GM18519 (cell line): ENCODE measurements around the gene MIPOL1.
"Not testable (repeated sequence)": the region's sequence is repeated elsewhere in the genome, so short reads cannot be mapped to it uniquely, and the experiment has no call there.

Experiments
- ATAC-seq: cut with Tn5 transposase; IDR thresholded peaks from one replicate; pipeline ENCODE4 v1.9.1; 2021; ENCODE audit warnings: mild to moderate bottlenecking, moderate library complexity; ENCODE audit not compliant: unreplicated experiment, low FRiP score

MIPOL1 gene

DNA sequence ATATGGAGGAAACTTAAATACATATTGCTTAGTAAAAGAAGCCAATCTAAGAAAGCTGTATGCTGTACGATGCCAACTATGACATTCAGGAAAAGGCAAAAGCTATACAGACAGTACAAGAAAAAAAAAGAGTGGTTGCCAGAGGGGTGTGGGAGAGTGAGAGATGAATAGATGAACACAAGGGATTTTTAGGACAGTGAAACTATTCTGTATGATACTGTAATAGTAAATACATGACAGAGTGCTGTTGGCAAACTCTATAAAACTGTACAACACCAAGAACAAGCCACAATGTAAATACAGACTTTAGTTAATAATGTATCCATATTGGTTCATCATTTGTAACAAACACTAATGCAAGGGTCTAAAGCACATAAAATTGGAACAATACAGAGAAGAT, 10.9 kb upstream of the MIPOL1 start:
- no peak for ATAC-seq

DNA sequence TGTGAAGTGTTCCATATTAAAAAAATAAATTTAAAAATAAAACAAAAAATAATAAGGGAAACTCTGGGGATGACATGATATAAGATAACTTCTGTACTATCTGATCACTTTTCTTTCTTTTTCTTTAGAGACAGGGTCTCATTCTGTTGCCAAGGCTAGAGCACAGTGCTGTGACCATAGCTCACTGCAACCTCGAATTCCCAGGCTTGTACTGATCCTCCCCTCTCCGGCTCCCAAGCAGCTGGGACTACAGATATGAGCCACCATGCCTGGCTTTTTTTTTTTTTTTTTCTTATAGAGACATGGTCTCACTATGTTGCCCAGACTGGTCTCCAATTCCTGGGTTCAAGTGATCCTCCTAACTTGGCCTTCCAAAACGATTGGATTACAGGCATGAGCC, 10.4 kb upstream of the MIPOL1 start:
- no peak for ATAC-seq

GRCh38 chr14:37187840-37188577, 9.7 kb upstream of the MIPOL1 start:
- ATAC-seq = not testable (repeated sequence)

- ATAC-seq = not testable (repeated sequence)
These were observed 8.0 kb upstream of the MIPOL1 start for GRCh38 chr14:37189733-37190132.

DNA sequence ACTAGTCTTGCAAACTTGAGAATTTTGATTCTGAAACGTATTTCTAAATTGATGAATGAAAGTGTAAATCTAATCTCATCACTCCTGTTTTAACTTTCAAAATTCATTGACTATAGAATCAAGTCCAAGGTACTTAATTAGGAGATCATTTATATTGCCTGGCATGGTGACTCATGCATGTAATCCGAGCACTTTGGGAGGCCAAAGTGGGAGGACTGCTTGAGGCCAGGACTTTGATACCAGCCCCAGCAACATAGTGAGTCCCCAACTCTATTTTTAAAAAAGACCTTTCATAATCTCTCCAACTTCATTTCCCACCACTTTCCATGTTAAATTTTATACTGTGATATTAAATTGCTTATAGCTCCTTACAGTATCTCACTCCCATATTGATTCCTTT, 3.0 kb upstream of the MIPOL1 start:
- ATAC-seq = no peak

GRCh38 chr14:37195327-37195726, 2.4 kb upstream of the MIPOL1 start:
- no peak for ATAC-seq

GRCh38 chr14:37196604-37197420, 925 bp upstream of the MIPOL1 start:
- no peak for ATAC-seq

DNA sequence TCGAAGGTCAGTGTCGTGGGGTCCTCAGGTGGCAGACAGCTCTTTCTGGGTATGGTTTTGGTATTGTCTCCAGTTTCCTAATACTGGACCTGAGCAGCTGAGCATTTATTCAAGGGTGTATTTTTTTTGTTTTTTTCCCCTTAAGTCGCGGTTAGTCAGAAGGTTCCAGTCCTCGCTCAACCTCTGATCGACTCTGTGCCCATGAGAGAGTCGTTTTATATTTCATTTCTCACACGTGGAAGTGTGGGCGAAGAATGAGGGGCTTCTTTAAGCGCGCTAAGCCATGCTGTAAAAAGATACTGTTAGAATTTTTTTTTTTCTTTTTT, 499 bp downstream of the MIPOL1 start:
- no peak for ATAC-seq

DNA sequence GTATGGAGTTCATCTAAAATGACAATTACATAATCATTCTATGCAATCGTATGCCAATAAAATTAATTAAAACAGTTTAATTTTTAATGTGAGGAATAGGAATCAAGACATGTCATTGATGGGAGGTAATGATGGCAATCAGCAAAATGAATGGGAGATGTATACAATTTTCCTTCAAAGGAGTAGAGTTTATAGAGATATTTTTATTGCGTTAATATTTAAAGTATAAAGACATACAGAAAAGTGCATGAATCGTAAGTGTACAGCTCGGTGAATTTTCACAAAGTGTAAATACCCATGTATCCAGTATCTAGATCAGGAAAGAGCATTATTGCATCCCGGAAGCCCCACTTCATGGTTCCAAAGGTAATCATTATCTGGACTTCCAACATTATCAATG, 1.2 kb downstream of the MIPOL1 start:
- ATAC-seq = no peak

- no peak for ATAC-seq
These were observed 4.0 kb downstream of the MIPOL1 start for GRCh38 chr14:37201724-37202123.

DNA sequence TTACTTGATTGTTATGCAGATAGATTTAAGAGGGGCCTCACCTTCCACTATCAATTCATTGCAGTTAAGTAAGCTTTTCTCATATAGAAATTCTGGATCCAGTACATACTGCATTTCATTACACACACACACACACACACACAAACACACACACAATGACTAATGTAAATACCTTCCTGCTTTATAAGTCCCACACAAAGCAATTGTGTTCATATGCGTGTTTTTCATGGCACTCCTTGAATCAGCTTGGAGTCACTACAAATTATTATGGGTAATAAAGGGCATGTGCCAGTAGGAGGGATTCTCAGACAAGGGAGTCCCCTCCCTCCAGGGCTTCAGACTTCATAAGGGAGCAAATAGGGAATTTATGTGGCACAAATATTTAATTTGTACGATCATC, 4.5 kb downstream of the MIPOL1 start:
- no peak for ATAC-seq

- no peak for ATAC-seq
These were observed 5.1 kb downstream of the MIPOL1 start for GRCh38 chr14:37202812-37203211.

- no peak for ATAC-seq
These were observed 5.7 kb downstream of the MIPOL1 start for GRCh38 chr14:37203423-37203822.

DNA sequence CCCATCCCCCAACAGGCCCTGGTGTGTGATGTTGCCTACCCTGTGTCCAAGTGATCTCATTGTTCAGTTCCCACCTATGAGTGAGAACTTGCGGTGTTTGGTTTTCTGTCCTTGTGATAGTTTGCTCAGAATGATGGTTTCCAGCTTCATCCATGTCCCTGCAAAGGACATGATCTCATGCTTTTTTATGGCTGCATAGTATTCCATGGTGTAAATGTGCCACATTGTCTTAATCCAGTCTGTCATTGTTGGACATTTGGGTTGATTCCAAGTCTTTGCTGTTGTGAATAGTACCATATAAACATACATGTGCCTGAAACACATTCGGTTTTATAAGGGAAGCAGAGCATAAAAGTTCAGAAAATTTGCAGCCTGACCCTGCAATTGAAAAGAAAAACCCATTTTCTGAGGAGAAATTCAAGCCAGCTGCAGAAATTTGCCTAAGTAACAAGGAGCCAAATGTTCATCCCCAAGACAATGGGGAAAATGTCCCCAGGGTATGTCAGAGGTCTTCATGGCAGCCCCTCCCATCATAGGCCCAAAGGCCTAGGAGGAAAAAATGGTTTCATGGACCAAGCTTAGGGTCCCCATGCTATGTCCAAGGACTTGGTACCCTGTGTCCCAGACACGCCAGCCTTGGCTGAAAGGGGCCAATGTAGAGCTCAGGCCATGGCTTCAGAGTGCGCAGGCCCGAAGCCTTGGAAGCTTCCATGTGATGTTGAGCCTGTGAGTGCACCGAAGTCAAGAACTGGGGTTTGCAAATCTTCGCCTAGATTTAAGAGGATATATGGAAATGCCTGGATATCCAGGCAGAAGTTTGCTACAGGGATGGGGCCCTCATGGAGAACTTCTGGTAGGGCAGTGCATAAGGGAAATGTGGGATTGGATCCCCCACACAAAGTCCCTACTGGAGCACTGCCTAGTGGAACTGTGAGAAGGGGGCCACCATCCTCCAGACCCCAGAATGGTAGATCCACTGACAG, 8.2 kb downstream of the MIPOL1 start:
- not testable (repeated sequence) for ATAC-seq

- not testable (repeated sequence) for ATAC-seq
These were observed 11.9 kb downstream of the MIPOL1 start for GRCh38 chr14:37209617-37210016.

GRCh38 chr14:37210448-37210847, 12.7 kb downstream of the MIPOL1 start:
- ATAC-seq = no peak

GRCh38 chr14:37213016-37213415, 15.3 kb downstream of the MIPOL1 start:
- no peak for ATAC-seq

DNA sequence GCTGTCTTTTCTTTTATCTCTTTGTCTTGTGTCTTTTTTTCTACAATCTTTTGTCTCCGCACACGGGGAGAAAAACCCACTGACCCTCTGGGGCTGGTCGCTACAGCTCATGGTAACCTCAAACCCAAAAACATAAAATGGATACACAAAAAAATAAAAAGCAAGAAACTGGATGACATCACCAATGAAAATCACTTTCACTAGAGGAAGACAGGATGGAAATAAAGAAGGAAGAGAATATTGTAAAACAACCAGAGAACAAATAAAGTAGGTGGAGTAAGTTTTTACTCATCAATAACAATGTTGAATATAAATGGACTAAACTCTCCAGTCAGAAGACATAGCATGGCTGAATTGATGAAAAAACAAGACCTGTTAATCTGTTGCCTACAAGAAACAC, 17.6 kb downstream of the MIPOL1 start:
- no peak for ATAC-seq

- ATAC-seq = no peak
These were observed 23.3 kb downstream of the MIPOL1 start for GRCh38 chr14:37221073-37221472.

DNA sequence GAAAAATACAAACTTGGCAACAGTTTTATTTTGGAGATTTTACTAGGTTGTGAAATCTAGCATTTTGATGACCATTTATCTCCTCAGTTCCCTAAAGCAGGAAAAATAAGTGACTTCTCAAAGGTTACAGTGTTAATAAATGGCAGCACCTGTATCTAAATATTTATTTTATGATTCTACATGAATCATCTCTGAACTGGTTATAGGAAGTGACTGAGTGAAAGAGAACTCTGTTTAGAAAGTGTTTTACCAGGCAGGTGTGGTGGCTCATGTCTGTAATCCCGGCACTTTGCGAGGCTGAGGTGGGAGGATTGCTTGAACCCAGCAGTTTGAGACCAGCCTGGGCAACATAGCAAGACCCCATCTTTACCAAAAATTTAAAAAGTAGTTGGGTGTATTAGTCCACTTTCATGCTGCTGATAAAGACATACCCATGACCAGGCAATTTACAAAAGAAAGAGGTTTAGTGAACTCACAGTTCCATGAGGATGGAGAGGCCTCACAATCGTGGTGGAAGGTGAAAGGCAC, 26.3 kb downstream of the MIPOL1 start:
- no peak for ATAC-seq

- not testable (repeated sequence) for ATAC-seq
These were observed 27.9 kb downstream of the MIPOL1 start for GRCh38 chr14:37225668-37226067.
